Stimulated activated CD8-positive, alpha-beta memory T cell treated with anti-CD3 and anti-CD28 coated beads, Interleukin-4, amount 100 ng/mL, for 1 hour (primary cell): ENCODE results near the gene PWWP3B.
"Not testable (repeated sequence)": the region's sequence is repeated elsewhere in the genome, so short reads cannot be mapped to it uniquely, and the experiment has no call there.

Source experiments
- DNase-seq, 2 donors: peaks; one replicate each; pipeline ENCODE4 v3.0.0-alpha.2; 2020; ENCODE audit warnings: low read depth in 2 of 2, low spot score in 1 of 2

Gene PWWP3B

DNA sequence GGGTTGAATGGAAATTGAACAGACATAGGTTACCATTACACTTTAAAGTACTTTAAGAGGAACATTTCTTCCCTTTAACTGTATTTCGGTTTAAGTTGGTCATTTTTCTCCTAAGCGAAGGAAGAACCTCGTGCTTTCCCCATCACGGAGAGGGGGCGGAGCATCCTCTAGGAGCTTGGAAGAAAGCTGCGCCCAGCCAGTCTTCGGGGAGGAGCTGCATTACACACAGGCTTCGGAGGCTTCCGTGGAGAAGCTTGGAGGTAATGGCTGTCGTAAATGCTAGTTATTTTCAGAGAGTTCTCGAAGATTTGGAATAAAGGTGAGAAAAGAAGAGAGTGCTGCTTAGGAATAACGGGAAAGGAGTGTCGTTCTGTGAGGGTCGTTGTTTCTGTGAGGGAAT is at the start of gene PWWP3B:
TSS of gene PWWP3B (plus strand) at position 199 of the 400 bp plus-strand sequence. CDS start 37,128 bp downstream, outside the sequence.
- DNase-seq: no peak

DNA sequence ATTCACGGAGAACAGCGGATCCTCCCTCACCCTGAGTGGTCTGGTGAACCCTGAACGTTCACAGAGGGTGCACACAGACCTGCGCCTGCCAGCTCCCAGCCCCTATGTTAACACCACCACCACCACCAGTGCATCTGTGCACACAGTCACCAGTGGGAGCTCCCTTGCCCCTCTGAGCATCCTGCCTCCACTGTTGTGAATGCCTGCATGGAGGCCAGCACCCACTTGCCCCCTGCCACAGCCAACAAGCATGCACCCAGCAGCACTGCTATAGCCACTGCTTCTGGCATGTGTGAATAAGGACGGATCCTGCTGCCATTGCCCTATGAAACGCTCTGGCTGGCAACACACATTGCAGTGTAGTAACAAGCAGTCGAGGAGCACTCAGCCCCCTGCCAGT is 29.1 kb upstream of the PWWP3B start:
- no peak for DNase-seq

DNA sequence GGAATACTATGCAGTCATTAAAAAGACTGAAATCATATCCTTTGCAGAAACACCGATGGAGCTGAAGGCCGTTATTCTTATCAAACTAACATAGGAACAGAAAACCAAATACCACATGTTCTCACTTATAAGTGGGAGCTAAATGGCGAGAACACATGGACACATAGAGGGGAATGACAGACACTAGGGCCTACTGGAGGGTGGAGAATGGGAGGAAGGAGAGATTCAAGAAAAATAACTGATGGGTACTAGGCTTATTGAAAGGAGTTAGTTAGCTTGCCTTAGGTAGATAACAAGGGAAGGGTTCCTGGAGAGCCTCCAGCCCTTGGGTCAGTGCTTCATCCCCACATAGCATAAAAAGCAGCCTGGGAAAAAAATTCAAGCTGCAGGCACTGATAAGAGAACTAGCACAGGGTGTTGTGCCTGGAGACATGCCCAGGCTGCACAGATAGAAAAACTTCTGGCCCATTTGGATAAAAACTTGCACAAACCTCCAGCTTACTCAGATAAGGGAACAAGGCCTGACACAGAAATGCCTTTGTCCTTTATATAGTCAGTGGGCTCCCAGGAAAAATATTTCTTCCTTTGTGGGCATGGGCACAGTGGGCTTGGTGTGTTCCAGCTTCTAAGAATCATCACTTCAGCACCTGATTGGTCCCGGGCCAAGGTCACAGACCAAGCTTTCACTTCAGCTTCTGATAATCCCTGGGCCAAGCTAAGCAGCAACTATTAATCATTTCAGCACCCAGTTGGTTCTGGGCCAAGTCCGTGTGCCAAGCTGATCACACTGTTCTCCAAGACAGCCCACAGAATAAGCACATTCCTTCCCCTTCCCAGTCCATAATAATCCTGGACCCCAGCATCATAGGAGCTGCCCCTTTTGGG is 23.1 kb upstream of the PWWP3B start:
- DNase-seq: no peak

DNA sequence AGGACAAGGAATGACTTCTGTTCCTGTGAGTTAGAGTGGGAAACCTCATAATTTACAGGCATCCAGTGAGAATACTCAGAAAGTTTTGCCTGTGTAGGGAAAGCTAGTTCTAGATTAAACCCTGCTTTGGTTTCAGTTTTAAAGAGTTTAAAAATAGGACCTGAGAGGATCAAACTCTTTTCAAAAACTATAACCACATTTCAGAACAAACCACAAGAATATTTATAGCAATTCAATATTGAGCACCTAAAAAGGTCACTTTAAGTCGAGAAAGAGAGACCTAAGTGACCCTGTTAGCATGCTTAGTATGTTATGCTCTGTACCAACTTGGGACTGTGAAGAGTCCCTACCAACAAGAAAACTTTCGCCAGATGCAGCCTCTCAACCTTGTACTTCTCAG is 17.4 kb upstream of the PWWP3B start:
- no peak for DNase-seq

DNA sequence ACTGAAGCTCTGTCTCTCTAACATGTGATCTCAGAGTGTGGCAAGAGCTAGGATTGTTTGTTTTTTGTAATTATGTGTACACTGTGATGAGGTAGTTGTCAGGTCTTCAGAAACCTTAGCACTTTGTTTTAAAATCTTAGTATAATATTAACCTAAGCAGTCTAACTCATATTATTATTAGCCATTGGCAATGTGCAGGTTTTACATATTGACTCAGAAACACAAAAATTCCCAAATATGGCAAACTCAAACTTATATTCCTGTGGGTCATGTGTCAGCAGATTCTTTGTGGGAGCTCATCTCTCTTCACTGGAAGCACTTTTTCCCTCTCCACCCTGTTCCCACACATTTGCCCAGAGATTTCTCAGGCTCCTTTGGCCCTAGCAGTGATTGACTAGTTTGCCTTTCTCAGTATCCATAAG is 8.2 kb upstream of the PWWP3B start:
- DNase-seq: no peak

DNA sequence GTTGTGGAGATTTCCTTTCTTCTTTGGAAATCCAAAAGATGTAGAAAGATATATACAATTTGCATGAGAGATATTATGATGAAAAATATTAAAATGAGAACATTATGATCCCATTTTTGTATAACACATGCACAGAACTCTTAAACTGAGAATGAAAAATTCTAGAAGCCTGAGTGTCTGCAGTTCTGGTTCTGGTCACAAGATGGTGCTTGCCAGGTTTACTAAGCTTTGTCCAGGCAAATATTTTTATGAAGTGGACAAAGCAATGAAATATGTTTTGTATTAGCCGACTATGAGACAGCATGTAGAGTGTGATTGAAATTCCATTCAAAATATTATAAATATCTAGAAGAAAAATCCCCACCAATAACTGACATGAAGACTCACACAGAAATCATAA is 2.2 kb downstream of the PWWP3B start:
- no peak for DNase-seq

DNA sequence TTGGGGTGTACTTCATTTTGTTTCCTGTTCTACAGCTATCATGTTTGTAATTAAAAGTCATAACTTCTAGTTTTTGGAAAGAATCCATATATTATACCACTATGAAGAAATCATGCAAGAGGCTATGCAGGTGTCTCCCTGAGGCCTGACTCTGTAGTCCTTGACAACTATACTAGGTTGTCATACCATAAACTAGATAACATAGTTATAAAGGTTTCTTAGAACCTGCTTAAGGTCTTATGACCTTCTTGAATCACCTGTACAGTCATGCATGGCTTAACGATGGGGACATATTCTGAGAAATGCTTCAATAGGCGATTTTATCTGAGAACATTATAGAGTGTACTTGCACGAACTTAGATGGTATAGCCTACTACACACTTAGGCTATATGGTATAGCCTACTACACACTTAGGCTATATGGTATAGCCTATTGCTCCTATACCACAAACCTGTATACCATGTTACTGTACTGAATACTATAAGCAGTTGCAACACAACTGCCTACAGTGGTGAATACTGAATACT is 3.3 kb downstream of the PWWP3B start:
- DNase-seq: no peak

DNA sequence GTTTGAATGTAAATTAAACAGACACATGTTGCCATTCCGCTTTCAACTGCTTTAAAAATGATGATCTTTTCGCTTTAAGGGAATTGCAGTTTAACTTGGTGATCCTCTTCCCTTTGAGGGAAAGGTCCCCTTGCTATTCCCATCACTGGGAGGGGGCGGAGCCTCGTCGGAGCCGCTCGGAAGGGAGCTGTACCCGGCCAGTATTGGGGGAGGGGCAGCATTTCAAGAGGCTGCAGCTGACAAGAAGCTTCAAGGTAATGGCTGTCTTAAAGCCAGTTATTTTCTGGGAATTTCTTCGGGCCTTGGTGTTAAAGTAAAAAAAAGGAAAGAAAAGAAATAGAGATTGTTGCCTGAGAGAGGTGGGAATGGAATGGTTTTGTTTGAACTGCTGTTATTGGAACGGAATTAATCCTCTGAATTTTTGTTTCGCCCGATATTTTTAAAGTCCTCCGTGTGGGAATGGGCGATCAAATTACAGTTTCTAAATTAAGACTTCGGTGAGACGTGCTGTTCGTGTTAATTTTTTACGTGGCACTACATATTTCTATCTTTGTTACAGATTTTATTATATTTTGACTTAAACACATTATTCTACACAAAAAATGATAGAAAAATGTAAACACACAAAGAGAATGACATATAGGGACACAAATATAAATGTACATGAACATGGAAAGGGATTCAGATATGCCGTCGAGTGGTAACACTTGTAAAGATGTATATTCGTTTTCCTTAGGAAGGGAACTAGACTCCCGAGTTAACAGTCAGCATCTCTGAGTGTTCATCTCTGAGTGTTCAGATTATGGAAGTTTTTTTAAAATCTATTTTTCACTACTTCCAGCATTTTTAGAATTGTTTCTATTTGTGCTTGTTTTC is 9.2 kb downstream of the PWWP3B start:
- no peak for DNase-seq

DNA sequence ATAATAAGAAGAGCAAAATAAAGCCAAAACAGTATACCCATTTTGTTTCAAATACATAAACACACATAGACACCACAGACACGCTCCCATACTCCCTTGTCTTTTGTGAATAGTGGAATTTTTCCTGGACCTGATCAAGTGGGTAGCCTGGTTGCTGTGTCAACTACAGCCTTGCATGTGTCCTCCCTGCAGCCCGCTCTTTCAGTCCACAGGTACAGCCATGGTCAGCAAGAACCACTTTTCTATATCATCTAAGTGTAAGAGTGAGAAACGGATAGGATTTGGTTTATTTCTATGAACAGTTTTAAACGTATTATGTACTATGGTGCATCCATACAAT is 9.8 kb downstream of the PWWP3B start:
- DNase-seq: no peak

DNA sequence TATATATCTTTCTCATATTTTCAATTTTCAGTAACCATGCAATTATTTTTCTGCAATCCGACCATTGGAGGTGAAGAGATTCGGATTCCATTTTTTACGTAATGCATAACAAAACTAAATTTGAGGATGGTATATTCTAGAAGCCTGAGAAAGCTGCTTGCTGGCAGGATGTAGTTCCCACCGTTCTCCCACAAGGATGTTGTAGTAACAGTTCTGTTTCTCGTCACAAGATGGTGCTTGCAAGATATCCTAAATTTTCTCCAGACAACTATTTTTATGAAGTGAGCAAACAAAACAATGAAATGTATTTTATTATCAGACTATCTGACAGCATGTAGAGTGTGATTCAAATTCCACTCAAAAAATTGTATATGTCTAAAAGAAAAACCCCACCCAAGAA is 10.7 kb downstream of the PWWP3B start:
- DNase-seq: no peak

DNA sequence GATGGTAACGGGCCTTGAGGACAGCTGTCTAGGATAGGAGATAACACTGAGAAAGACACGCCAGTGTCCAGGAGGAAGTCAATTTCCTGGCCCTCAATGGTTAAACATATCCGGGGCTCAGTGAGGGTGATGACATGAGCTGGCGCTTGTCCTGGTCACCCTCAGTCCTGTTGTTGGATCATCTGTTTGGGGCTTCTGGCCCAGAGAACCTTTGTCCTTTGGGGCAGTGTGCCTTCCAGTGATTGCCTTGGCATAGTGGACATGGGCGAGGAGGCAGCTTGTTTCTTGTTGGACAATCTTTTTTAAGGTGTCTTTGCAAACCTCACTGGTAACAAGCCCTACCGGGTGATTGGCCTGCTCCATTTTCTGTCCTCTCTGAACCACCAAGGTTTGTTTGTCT is 15.6 kb downstream of the PWWP3B start:
- not testable (repeated sequence) for DNase-seq

DNA sequence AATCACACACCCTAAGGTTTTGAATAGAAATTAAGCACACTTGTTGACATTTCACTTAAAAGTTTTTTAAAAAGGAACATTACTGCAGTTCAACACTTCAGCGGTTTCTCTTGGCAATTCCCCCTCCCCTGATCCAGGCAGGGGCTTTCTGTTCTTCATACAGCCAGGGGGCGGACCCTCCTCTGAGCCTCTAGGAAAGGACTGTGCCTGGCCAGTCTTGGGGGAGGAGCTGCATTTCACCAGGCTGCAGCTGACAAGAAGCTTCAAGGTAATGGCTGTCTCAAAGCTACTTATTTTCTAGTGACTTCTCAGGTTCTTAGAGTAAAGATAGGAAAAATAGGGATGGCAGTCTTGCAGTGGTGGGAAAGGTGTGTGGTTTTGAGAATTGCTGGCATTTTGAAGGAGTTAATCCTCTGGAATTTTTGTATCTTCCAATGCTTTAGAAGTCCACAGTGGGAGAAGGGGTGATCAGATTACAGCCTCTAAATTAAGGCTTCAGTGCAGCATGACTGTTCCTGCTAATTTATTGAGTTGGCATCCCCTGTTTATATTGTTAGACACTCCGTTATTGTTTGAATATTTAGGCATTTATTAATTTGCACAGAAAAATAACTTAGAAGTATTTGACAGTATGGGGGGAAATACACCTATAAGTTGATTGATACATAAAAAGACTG is 33.5 kb downstream of the PWWP3B start:
- no peak for DNase-seq

DNA sequence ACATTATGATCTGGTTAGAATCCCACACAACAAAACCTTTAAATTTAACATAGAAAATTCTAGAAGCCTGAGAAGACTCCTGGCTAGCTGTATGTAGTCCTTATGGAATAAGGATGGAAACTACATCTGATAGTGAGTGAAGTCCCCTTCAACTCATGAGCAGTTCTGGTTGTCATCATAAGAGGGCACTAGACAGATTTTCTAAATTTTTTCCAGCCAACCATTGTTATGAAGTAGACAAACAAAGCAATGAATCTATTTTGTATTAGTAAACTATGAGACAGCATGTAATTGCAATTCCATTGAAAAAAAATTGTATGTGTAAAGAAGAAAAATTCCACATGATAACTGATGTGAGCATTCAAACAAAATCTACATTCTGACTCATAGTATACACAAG is 35.2 kb downstream of the PWWP3B start:
- DNase-seq: no peak

DNA sequence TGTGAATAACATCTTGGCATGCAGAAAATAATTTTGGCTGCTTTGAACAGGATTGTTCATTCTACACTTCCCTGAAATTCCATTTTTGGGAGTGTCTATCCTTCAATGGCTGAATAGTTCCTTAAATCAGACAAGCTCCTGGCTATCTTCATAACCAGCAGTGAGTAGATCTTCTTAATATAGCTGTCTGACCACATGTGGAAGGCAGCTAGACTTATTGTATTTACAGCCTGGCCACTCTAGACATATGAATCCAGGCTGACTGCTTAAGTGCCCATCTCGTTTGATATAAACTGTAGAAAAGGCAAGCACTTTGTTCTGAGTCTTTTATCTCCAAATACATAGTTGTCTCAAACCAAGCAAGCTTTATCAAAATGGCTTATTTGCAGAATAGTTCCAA is 40.0 kb downstream of the PWWP3B start:
- DNase-seq: no peak
